AG08396 (cell line): Measurements from ENCODE around the gene BCAS4.

ENCODE experiments used
- DNase-seq: peaks from one replicate; pipeline ENCODE4 v3.0.0; 2012; ENCODE audit warnings: low spot score, mixed read lengths

BCAS4 gene

GRCh38 chr20:50823319-50823718, 28.5 kb downstream of the BCAS4 start:
- DNase-seq = no peak

- DNase-seq = peak; percentile 54
Observed at GRCh38 chr20:50824137-50824536, 29.3 kb downstream of the BCAS4 start.

GRCh38 chr20:50826121-50826520, 31.3 kb downstream of the BCAS4 start:
- DNase-seq = no peak

GRCh38 chr20:50828363-50829136, 33.7 kb downstream of the BCAS4 start:
- DNase-seq = no peak

GRCh38 chr20:50831622-50832021, 36.8 kb downstream of the BCAS4 start:
- no peak for DNase-seq

- no peak for DNase-seq
Observed at GRCh38 chr20:50834599-50835005, 39.7 kb downstream of the BCAS4 start.

GRCh38 chr20:50837532-50838321, 42.9 kb downstream of the BCAS4 start:
- peak; percentile 78 for DNase-seq

- DNase-seq = no peak
Observed at GRCh38 chr20:50838322-50838625, 43.4 kb downstream of the BCAS4 start.

- no peak for DNase-seq
Observed at GRCh38 chr20:50838707-50839385, 44.0 kb downstream of the BCAS4 start.

GRCh38 chr20:50842821-50843220, 48.0 kb downstream of the BCAS4 start:
- DNase-seq = no peak

- DNase-seq = no peak
Observed at GRCh38 chr20:50843331-50844276, 48.7 kb downstream of the BCAS4 start.

- DNase-seq = no peak
Observed at GRCh38 chr20:50844430-50845100, 49.7 kb downstream of the BCAS4 start.

- DNase-seq = no peak
Observed at GRCh38 chr20:50845566-50846215, 50.8 kb downstream of the BCAS4 start.

- DNase-seq = peak; percentile 52
Observed at GRCh38 chr20:50848341-50848808, 53.5 kb downstream of the BCAS4 start.

GRCh38 chr20:50848846-50849673, 54.2 kb downstream of the BCAS4 start:
- no peak for DNase-seq

- no peak for DNase-seq
Observed at GRCh38 chr20:50850721-50851286, 55.9 kb downstream of the BCAS4 start.

GRCh38 chr20:50852085-50852484, 57.2 kb downstream of the BCAS4 start:
- no peak for DNase-seq

- no peak for DNase-seq
Observed at GRCh38 chr20:50854506-50855249, 59.8 kb downstream of the BCAS4 start.
